ENCODE data around the gene CNTNAP2. TPM values are rescaled to one million over a fixed set of nuclear protein-coding genes. Genes with fewer than 3 reads are reported as not detected.

CNTNAP2 gene
- total RNA-seq, 2 donors from 2014 or later: 4.4 to 8.5 TPM

DNA sequence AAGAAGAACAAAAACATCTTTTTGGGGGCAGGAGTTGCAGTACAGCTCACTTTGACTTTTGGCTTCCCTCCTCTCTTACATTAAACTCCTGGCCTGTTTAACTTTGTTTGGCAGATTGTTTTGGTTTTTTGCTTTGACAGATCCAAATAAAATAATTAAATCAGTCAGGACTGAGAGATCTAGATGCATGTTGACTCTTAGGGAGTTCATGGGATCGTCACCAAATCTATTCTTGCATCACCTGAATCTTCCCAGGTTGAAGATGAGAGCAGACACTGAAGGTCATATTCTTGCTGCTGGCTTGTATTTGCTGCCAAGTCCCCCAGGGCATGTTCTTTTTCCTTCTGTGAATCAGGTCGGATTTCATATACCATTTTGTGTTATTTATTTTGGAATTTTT, 759.4 kb downstream of the CNTNAP2 start:
- H3K4me3 ChIP-seq: no peak overlapping the region
- H3K9me3 ChIP-seq: no peaks in the 10 kb centered on the region
- H3K9ac ChIP-seq (ENCODE audit: low read depth in 2 of 2, low read length in 2 of 2): no peak overlapping the region
- TF ChIP-seq, protein P1, sequence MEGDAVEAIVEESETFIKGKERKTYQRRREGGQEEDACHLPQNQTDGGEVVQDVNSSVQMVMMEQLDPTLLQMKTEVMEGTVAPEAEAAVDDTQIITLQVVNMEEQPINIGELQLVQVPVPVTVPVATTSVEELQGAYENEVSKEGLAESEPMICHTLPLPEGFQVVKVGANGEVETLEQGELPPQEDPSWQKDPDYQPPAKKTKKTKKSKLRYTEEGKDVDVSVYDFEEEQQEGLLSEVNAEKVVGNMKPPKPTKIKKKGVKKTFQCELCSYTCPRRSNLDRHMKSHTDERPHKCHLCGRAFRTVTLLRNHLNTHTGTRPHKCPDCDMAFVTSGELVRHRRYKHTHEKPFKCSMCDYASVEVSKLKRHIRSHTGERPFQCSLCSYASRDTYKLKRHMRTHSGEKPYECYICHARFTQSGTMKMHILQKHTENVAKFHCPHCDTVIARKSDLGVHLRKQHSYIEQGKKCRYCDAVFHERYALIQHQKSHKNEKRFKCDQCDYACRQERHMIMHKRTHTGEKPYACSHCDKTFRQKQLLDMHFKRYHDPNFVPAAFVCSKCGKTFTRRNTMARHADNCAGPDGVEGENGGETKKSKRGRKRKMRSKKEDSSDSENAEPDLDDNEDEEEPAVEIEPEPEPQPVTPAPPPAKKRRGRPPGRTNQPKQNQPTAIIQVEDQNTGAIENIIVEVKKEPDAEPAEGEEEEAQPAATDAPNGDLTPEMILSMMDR (IDR thresholded peaks at IDR 0.05): no peak
- no peaks in the 10 kb centered on the region for H3K4me1 ChIP-seq
- H3K27ac ChIP-seq: no peak overlapping the region
- no peaks in the 10 kb centered on the region for H3K27me3 ChIP-seq
- intact Hi-C loops (cut with DNase I): no loop called here
- DNase-seq: no peak
- no peaks in the 10 kb centered on the region for H3K36me3 ChIP-seq

DNA sequence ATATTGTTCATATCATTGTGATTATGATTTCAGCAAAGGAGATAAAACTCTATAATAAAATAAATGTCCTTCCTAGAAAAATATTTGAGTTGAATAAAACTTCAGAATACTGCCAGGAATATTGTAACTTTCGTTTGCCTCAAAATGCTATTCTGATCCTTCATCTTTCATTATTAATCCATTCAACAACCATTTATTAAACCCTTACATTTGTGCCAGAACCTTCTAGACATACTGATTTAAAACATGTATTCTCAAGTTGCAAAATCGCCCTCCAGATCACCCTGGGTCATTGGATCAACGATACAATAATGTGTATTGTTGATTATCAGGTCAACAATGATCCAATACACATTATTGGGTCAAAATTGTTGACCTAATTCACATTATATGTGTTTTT, 759.8 kb downstream of the CNTNAP2 start:
- H3K27ac ChIP-seq: no peak overlapping the region
- no peaks in the 10 kb centered on the region for H3K36me3 ChIP-seq
- no peak for DNase-seq
- no peaks in the 10 kb centered on the region for H3K9me3 ChIP-seq
- no peak overlapping the region for H3K9ac ChIP-seq (ENCODE audit: low read depth in 2 of 2, low read length in 2 of 2)
- H3K27me3 ChIP-seq: no peaks in the 10 kb centered on the region
- no peak overlapping the region for H3K4me3 ChIP-seq
- TF ChIP-seq, protein P1 (IDR thresholded peaks at IDR 0.05): no peak
- intact Hi-C loops (cut with DNase I): no loop called here
- H3K4me1 ChIP-seq: no peaks in the 10 kb centered on the region

DNA sequence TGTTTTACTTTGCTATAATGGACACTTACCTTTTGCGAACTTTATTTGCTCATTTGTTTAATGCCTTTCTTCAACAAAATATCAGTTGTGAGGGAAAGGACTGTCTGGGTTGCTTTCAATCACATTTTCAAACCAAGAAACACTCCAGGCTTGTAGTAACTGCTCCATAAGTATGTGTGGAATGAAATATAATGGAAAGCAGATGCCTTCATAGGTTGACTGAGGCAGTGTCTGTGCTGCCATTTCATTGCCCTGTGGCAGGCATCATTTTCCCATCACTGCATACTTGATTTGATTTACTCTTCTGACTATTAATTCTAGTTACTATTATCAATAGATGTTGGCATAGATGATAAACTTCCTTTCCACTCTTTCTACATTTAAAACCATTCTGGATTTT, 762.3 kb downstream of the CNTNAP2 start:
- TF ChIP-seq, protein P1 (IDR thresholded peaks at IDR 0.05): no peak
- no peaks in the 10 kb centered on the region for H3K9me3 ChIP-seq
- H3K9ac ChIP-seq (ENCODE audit: low read depth in 2 of 2, low read length in 2 of 2): no peak overlapping the region
- intact Hi-C loops (cut with DNase I): no loop called here
- no peak overlapping the region for H3K27ac ChIP-seq
- H3K27me3 ChIP-seq: no peaks in the 10 kb centered on the region
- DNase-seq: no peak
- H3K36me3 ChIP-seq: no peaks in the 10 kb centered on the region
- H3K4me3 ChIP-seq: no peak overlapping the region
- H3K4me1 ChIP-seq: no peaks in the 10 kb centered on the region

DNA sequence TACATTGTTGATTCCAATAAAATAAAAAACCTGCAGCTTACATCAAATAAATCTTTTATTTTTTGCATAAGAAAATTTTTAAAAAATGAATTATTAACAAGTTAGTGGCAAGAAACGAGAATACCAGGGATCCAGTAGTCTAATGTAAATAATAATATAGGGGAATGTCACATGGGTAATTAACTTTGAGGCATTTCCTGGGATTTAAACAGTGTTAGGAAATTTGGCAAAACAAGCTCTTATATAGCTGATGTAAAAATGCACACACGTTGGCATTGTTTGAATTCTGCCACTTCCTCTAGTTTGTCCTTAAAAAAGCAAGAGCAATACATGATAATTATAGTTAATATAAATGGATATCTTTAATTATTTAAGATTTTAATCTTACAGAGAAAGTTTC, 768.6 kb downstream of the CNTNAP2 start:
- TF ChIP-seq, protein P1 (IDR thresholded peaks at IDR 0.05): no peak
- intact Hi-C loops (cut with DNase I): no loop called here

DNA sequence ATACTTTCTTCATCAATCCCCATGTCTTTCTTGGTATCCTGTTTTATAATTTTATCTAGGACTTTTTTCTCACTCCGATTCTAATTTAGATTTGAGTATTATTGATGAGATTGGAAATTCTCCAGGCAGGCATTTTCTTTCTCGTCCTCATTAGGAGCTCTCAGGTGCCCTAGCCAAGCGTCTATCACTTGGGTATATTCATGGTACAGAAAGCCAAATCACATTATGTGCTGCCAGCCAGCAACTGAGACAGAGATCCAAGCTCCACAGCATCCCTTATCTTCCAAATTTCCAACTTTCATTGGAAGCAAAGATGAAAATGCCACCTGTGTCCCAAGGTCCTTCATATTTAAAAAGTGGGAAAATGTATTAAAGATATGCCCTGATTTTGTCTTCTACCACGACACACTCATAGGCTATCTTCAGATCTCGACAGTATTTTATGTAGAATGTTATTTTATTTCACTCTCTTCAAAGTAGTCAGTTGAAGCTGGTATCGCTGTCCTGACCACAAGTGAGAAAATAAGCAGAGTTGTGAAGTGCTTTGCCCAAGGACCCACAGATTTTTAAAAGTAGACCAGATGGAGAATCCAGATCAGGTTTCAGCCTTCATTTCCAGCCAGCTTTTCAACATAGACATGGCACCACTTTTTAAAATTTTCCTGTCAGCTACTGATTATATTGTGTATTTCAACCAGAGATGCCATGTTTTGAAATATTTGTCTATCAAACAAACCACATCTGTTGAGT, 773.4 kb downstream of the CNTNAP2 start:
- Histone ChIP-seq H3K4me3 (no peak overlapping the region), H3K9me3 (no peaks in the 10 kb centered on the region), H3K27me3 (no peaks in the 10 kb centered on the region), H3K27ac (no peak overlapping the region), H3K9ac (ENCODE audit: low read depth in 2 of 2, low read length in 2 of 2) (no peak overlapping the region), H3K36me3 (no peaks in the 10 kb centered on the region), H3K4me1 (no peaks in the 10 kb centered on the region)
- TF ChIP-seq, protein P1 (IDR thresholded peaks at IDR 0.05): no peak
- DNase-seq: no peak
- intact Hi-C loops (cut with DNase I): no loop called here

More for the DNA sequence above, 768.6 kb downstream of the CNTNAP2 start:
- Histone ChIP-seq H3K4me3 (no peak overlapping the region), H3K9ac (ENCODE audit: low read depth in 2 of 2, low read length in 2 of 2) (no peak overlapping the region), H3K4me1 (no peaks in the 10 kb centered on the region), H3K27me3 (no peaks in the 10 kb centered on the region), H3K27ac (no peak overlapping the region), H3K36me3 (no peaks in the 10 kb centered on the region), H3K9me3 (no peaks in the 10 kb centered on the region)
- no peak for DNase-seq
